ENCODE results near the gene PRPF40B.

Gene PRPF40B

GRCh38 chr12:49684310-49684854 lies 61.0 kb downstream of the PRPF40B start:
- no peak for DNase-seq (ENCODE audit: low spot score)

- DNase-seq (ENCODE audit: low spot score): no peak
Measured at GRCh38 chr12:49687941-49688340, 64.6 kb downstream of the PRPF40B start.

- DNase-seq (ENCODE audit: low spot score): no peak
Measured at GRCh38 chr12:49689237-49689636, 65.9 kb downstream of the PRPF40B start.

- no peak for DNase-seq (ENCODE audit: low spot score)
Measured at GRCh38 chr12:49689785-49690184, 66.4 kb downstream of the PRPF40B start.

- no peak for DNase-seq (ENCODE audit: low spot score)
Measured at GRCh38 chr12:49692851-49693250, 69.5 kb downstream of the PRPF40B start.

- no peak for DNase-seq (ENCODE audit: low spot score)
Measured at GRCh38 chr12:49693931-49694444, 70.6 kb downstream of the PRPF40B start.

Measured in globus pallidus (tissue), 1 donor.